GM12874 (cell line): Measurements from ENCODE around the gene RANBP3.

Experiments used
- TF ChIP-seq, protein P1 (sequence below): IDR thresholded peaks from 2 replicates; pipeline ENCODE4 v1.5.1; 2011; ENCODE audit warnings: low read depth, mild to moderate bottlenecking, control low read depth, low read length, moderate library complexity; ENCODE audit not compliant: insufficient read depth

RANBP3 gene

DNA sequence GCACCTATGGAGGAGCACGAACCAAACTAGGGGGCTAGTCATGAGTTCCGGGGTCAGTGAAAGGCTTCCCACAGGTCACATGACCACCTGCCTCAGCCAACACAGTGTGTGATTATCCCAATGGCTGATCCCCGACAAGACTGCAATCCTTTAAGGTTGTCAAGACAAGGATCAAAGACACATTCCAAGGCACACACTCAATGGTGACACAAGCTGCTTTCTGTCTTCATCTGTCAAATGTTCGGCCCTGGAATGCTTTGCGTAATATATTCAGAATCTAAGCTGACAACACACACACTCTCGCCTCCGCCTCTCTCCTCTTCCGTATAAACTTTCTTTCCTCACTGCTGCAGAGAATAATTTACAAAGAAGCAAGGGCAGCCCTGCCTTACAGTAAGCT is 11.7 kb downstream of the RANBP3 start:
- TF ChIP-seq, protein P1, sequence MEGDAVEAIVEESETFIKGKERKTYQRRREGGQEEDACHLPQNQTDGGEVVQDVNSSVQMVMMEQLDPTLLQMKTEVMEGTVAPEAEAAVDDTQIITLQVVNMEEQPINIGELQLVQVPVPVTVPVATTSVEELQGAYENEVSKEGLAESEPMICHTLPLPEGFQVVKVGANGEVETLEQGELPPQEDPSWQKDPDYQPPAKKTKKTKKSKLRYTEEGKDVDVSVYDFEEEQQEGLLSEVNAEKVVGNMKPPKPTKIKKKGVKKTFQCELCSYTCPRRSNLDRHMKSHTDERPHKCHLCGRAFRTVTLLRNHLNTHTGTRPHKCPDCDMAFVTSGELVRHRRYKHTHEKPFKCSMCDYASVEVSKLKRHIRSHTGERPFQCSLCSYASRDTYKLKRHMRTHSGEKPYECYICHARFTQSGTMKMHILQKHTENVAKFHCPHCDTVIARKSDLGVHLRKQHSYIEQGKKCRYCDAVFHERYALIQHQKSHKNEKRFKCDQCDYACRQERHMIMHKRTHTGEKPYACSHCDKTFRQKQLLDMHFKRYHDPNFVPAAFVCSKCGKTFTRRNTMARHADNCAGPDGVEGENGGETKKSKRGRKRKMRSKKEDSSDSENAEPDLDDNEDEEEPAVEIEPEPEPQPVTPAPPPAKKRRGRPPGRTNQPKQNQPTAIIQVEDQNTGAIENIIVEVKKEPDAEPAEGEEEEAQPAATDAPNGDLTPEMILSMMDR = no peak

- TF ChIP-seq, protein P1 = no peak
Observed at GRCh38 chr19:5964816-5965565, 12.9 kb downstream of the RANBP3 start.

- TF ChIP-seq, protein P1 = no peak
Observed at GRCh38 chr19:5963855-5964254, 14.1 kb downstream of the RANBP3 start.

DNA sequence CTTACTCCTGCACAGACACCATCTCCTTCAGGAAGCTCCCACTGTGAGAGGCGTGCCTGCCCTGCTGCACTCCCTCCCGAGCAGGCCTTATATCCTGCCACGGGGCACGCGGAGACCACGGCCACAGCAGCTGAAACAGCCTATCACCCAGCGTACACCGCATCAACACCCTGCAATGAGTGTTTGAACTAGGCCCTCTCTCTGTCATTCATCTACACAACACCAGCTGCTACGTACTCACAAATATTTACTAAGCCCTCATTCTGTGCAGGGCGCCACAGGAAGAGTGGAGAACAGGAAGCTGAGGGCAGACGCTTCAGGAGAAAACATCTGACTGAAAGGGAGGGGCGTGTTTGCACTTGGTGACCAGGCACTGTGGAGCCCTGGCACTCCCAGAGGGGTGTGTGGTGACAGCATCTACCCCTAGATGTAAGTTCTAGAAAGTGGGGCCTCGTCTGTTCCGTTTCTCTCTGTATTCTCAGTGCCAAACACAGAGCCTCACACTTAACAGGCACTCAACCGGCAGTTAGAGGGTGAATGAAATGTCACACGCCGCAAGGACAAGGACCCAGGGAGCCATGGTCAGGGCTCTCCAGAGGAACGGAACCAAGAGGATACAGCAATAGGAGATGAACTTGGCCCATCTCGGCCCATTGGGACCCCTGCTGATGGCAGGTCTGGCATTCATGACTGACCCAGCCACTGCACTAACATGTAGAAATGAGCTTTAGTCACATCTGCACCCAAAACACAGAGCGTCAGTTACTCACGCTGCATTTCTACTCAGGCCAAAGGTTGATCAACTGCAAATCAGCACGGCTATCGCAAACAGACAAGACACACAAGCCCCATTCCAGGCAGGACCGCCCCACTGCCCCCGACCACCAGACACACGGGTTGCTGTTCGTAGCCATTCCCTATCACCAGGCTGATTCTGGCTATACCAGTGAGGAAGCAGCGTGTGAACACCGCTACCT is 15.7 kb downstream of the RANBP3 start:
- TF ChIP-seq, protein P1 = no peak

- TF ChIP-seq, protein P1 = no peak
Observed at GRCh38 chr19:5960005-5961001, 17.6 kb downstream of the RANBP3 start.

DNA sequence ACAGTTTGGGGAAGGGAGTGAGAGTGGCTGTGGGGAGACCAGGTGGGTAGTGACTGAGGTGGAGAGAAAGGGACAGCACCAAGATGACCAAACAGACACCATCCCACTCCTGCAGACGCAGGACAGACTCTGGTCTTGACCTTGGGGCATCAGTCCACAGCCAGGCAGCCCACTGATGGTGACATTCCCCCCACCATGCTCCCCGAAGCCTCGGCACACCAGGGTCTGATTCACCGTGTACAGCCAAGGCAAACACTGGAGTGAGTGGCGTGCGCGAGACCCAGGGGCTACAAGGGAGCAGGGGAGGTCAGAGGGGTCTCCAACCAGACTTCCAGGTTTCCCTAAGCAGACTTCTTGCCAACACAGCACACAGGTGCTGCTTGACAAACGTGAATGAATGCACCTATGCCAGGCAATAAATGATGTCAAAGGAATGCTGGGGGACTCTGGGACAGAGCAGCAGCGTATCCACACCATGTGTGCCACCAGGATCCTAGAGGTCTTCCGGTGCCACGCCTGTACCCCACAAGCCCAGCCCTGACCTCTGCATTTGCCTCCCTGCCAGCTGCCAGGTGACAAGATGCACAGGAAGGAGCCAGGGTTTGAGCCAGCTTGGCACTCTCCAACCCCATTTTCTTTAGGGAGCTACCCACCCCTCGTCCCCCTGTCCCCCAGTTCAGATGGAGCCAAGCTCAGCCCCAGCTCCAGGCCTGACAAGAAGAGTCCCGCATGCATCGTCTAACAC is 18.5 kb downstream of the RANBP3 start:
- TF ChIP-seq, protein P1 = no peak
